Type B pancreatic cell (in vitro differentiated cells): ENCODE measurements around the gene TTC33. TPM values are rescaled to one million over a fixed set of nuclear protein-coding genes. Genes with fewer than 3 reads are reported as not detected.
"Not testable (repeated sequence)": the region's sequence is repeated elsewhere in the genome, so short reads cannot be mapped to it uniquely, and the experiment has no call there.

Source experiments
- DNase-seq: peaks from one replicate; pipeline ENCODE4 v3.0.0; 2021; ENCODE audit warnings: mixed read lengths; ENCODE audit not compliant: unreplicated experiment; ENCODE audit errors: extremely low spot score
- H3K27ac Mint-ChIP-seq: 2 replicates; pipeline ENCODE4 v1.8.0; 2021; ENCODE audit warnings: mild to moderate bottlenecking, mixed read lengths
- H3K27me3 Mint-ChIP-seq: 2 replicates; pipeline ENCODE4 v1.8.0; 2021; ENCODE audit warnings: mixed read lengths
- H3K36me3 Mint-ChIP-seq: 2 replicates; pipeline ENCODE4 v1.8.0; 2021; ENCODE audit warnings: mixed read lengths
- H3K4me1 Mint-ChIP-seq: one replicate; pipeline ENCODE4 v1.8.0; 2021; ENCODE audit warnings: mixed read lengths; ENCODE audit not compliant: unreplicated experiment
- H3K4me3 Mint-ChIP-seq: 2 replicates; pipeline ENCODE4 v1.8.0; 2021; ENCODE audit warnings: mild to moderate bottlenecking, mixed read lengths
- H3K9me3 Mint-ChIP-seq: 2 replicates; pipeline ENCODE4 v1.8.0; 2021; ENCODE audit warnings: mixed read lengths
- CTCF ChIP-seq: fragments of 200-600 bp; sonication (generic); conservative IDR thresholded peaks from 2 replicates; pipeline ENCODE4 v1.5.0; 2021; ENCODE audit warnings: antibody characterized with exemption, mild to moderate bottlenecking
- total RNA-seq: library from RNA; stranded (reverse); gene quantifications from 2 replicates; pipeline ENCODE4 v1.2.1, GENCODE V29; 2021; ENCODE audit warnings: low replicate concordance

The TTC33 gene
- total RNA-seq, 1 donor from 2014 or later: 15.8 TPM

DNA sequence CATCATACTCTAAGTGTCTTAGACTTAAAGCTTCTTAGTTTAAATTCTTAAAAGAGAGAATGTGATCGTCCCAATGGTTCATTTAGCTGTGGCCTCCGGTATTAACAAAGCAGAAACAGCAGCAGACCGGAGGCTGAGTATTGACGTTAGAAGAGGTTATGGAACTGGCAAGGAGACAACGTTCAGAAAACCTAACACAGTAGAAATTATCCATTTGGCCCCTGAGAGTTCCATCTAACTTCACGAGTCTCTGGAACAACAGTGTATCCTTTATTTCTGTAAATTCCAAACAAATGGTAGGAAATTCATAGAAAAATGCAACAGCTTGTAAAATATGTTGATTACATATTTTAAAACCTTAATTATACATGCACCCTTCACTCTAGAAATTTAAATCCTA lies 183.4 kb downstream of the TTC33 start:
- Mint-ChIP-seq H3K4me1 (peaks cover 7% of the 10 kb centered on the region), H3K9me3 (peaks cover 12% of the 10 kb centered on the region), H3K27me3 (no peaks in the 10 kb centered on the region), H3K36me3 (no peaks in the 10 kb centered on the region), H3K4me3 (no peak overlapping the region), H3K27ac (no peak overlapping the region)
- no peak for TF ChIP-seq CTCF
- no peak for DNase-seq

DNA sequence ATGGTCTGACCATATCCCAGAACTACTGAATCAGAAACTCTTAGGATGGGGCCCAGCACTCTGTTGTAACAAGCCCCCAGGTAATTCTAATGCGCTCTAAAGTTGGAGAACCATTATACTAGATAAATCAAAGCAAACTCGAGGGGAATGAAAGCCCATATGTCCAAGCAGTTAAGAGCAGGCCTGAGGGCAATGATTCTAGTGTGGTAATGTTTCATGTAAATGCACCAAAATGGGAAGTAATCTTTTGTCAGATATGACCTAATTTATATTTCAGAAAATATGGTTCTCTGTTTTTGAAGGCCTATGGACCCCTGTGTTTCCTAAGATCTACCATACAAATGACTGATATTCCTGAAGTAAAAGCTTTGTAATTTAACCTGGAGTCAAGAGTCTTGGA lies 184.0 kb downstream of the TTC33 start:
- Mint-ChIP-seq H3K4me3 (no peak overlapping the region), H3K9me3 (peaks cover 12% of the 10 kb centered on the region), H3K27me3 (no peaks in the 10 kb centered on the region), H3K27ac (no peak overlapping the region), H3K4me1 (peaks cover 7% of the 10 kb centered on the region), H3K36me3 (no peaks in the 10 kb centered on the region)
- DNase-seq: no peak
- TF ChIP-seq CTCF: no peak

- H3K9me3 Mint-ChIP-seq: peaks cover 12% of the 10 kb centered on the region
- H3K27me3 Mint-ChIP-seq: no peaks in the 10 kb centered on the region
- H3K36me3 Mint-ChIP-seq: no peaks in the 10 kb centered on the region
- H3K4me1 Mint-ChIP-seq: peaks cover 5% of the 10 kb centered on the region
- no peak overlapping the region for H3K4me3 Mint-ChIP-seq
- no peak overlapping the region for H3K27ac Mint-ChIP-seq
- DNase-seq: no peak
- no peak for TF ChIP-seq CTCF
Measured at GRCh38 chr5:40570408-40571129, 185.2 kb downstream of the TTC33 start.

DNA sequence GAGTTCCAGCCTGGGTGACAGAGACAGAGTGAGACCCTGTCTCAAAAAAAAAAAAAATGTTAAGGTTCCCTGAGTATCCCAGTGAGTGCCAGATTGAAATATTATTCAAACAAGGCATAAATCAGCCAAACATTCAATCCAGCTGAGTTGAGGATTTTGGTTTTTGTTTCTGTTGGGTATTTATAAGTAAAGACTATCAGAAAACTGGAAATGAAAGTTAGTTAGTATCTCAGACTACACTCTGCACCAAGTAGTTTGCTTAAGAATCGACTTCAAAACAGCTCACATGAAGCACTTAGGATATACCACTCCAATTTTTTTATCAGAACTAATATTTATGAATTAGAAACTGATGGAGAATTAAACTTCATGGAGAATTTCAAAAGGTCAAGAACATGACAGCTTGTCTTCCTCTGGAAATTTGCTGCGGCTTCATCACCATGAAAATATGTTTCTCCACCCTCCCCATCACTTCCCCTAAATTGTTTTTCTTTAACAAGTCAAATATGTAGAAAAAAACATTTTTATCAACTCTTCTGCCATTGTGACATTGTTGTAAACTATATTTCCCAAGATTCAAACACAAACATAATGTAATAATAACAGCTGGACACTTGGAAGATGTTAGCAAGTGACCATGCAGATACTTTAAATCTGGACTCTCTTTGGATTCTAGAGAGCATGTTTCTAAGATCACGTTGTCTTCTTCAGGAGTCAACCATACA lies 186.1 kb downstream of the TTC33 start:
- Mint-ChIP-seq H3K27ac (no peak overlapping the region), H3K27me3 (no peaks in the 10 kb centered on the region), H3K36me3 (no peaks in the 10 kb centered on the region), H3K9me3 (peaks cover 12% of the 10 kb centered on the region), H3K4me3 (no peak overlapping the region), H3K4me1 (no peaks in the 10 kb centered on the region)
- no peak for TF ChIP-seq CTCF
- DNase-seq: no peak

DNA sequence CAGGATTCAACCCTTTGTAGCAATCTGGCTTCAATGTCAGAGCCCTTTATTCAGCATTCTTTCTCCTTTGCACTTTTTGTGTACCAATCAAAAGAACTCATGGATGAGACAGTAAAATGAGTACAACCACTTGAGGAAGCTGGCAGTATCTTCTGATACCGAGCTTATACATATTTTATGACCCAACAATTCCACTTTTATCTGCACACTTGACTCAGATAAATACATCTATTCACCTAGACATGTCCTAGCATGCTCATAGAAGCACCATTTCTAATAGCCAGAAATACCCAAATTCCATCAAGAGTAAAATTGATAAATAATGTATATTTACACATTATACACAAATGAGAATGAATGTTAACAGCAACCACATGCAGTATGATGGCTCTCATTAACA lies 187.2 kb downstream of the TTC33 start:
- no peak overlapping the region for H3K27ac Mint-ChIP-seq
- H3K27me3 Mint-ChIP-seq: no peaks in the 10 kb centered on the region
- H3K4me3 Mint-ChIP-seq: no peak overlapping the region
- no peak for TF ChIP-seq CTCF
- H3K36me3 Mint-ChIP-seq: no peaks in the 10 kb centered on the region
- H3K9me3 Mint-ChIP-seq: peaks cover 12% of the 10 kb centered on the region
- H3K4me1 Mint-ChIP-seq: no peaks in the 10 kb centered on the region
- DNase-seq: no peak

GRCh38 chr5:40563173-40563572 lies 192.6 kb downstream of the TTC33 start:
- not testable (repeated sequence) for H3K36me3 Mint-ChIP-seq, H3K9me3 Mint-ChIP-seq, H3K4me1 Mint-ChIP-seq, H3K27ac Mint-ChIP-seq, H3K4me3 Mint-ChIP-seq, DNase-seq, H3K27me3 Mint-ChIP-seq
